Activated CD8-positive, alpha-beta memory T cell treated with anti-CD3 and anti-CD28 coated beads, Interleukin-2, amount 10 ng/mL, durations not matched to agents 7 days and 5 days (primary cell): Measurements from ENCODE around the gene GREB1L. TPM values are rescaled to one million over a fixed set of nuclear protein-coding genes. Genes with fewer than 3 reads are reported as not detected.
"Not testable (repeated sequence)": the region's sequence is repeated elsewhere in the genome, so short reads cannot be mapped to it uniquely, and the experiment has no call there.

Experiments
- ATAC-seq: fragments of 150-1000 bp; cut with Tn5 transposase; one replicate; pipeline ENCODE4 v1.10.0; 2021; ENCODE audit warnings: moderate library complexity
- CTCF ChIA-PET: fragments of 350-600 bp; sonication (Branson Sonifier 250); formaldehyde crosslinking; loops from one replicate; lab custom pipeline; 2021; ENCODE audit warnings: antibody characterized with exemption; lab: Charles Lee
- DNase-seq: peaks from one replicate; pipeline ENCODE4 v3.0.0-alpha.2; 2020
- H3K27ac Mint-ChIP-seq: one replicate; pipeline ENCODE4 v1.8.0; 2021; ENCODE audit warnings: mild to moderate bottlenecking, mixed read lengths
- H3K27me3 Mint-ChIP-seq: one replicate; pipeline ENCODE4 v1.8.0; 2021; ENCODE audit warnings: mixed read lengths
- H3K36me3 Mint-ChIP-seq: one replicate; pipeline ENCODE4 v1.8.0; 2021; ENCODE audit warnings: mild to moderate bottlenecking, mixed read lengths
- H3K4me1 Mint-ChIP-seq: one replicate; pipeline ENCODE4 v1.8.0; 2021; ENCODE audit warnings: mixed read lengths
- H3K4me3 Mint-ChIP-seq: one replicate; pipeline ENCODE4 v1.8.0; 2021; ENCODE audit warnings: mild to moderate bottlenecking, moderate library complexity, mixed read lengths
- H3K9me3 Mint-ChIP-seq: one replicate; pipeline ENCODE4 v1.8.0; 2022; ENCODE audit warnings: low read depth, mixed read lengths
- total RNA-seq, 2 experiments: library from RNA; stranded (reverse); gene quantifications; one replicate each; pipeline ENCODE4 v1.2.3, GENCODE V29; 2021

Gene GREB1L
- total RNA-seq, 2 experiments from 2014 or later, result not detected

- Mint-ChIP-seq H3K36me3 (no peaks in the 10 kb centered on the region), H3K4me3 (no peak overlapping the region), H3K9me3 (no peaks in the 10 kb centered on the region), H3K27me3 (peaks cover 2% of the 10 kb centered on the region), H3K27ac (no peak overlapping the region), H3K4me1 (no peaks in the 10 kb centered on the region)
- CTCF ChIA-PET, result no interaction called here
- ATAC-seq, result no peak
- no peak for DNase-seq
These were observed 58.8 kb downstream of the GREB1L start for GRCh38 chr18:21300908-21301200.

DNA sequence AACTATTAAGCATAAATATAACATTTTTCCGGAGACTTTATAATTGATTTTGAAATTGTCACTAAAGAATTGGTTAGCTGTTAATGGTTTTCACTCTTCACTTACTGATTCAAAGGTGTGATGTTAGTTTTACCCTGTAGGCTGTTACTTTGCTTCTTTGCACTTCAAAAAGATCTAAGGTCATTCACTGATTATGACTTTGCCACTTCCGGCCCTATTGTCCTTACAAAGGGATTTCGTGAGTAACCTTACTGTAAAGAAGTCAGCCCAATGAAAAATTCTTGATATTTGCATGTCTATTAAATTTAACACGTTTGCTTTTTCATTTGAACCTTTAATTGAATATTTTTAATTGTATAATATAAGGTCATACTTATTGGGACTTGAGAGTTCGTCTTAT, 61.4 kb downstream of the GREB1L start:
- Mint-ChIP-seq H3K4me3 (no peak overlapping the region), H3K9me3 (no peaks in the 10 kb centered on the region), H3K27ac (no peak overlapping the region), H3K27me3 (peaks cover 6% of the 10 kb centered on the region), H3K4me1 (no peaks in the 10 kb centered on the region), H3K36me3 (no peaks in the 10 kb centered on the region)
- no peak for ATAC-seq
- DNase-seq, result no peak
- CTCF ChIA-PET, result no interaction called here

DNA sequence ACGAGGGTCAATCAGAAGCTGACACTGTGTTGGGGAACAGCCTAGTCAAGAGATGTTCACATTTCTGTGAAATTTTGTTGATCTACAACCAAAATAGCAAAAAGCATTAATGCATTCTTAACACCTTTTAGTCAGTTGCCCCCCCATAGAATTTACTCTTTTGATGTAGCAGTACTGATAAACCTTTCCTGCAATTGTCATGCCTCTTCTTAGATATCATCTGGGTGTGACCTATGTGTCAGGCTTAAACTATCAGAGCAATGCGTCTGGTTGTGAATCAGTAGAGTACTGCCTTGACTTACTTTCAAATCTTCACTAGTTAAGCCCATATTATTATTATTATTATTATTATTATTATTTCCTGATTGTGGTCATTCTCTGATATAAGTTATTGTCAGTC, 61.9 kb downstream of the GREB1L start:
- CTCF ChIA-PET, result no interaction called here
- DNase-seq (no peak), ATAC-seq (no peak)
- Mint-ChIP-seq H3K36me3 (no peaks in the 10 kb centered on the region), H3K4me1 (no peaks in the 10 kb centered on the region), H3K27ac (no peak overlapping the region), H3K9me3 (no peaks in the 10 kb centered on the region), H3K27me3 (peaks cover 6% of the 10 kb centered on the region), H3K4me3 (no peak overlapping the region)

- H3K4me3 Mint-ChIP-seq, result no peak overlapping the region
- ATAC-seq (no peak), DNase-seq (no peak)
- CTCF ChIA-PET, result no interaction called here
- no peaks in the 10 kb centered on the region for H3K4me1 Mint-ChIP-seq
- no peaks in the 10 kb centered on the region for H3K36me3 Mint-ChIP-seq
- no peak overlapping the region for H3K27ac Mint-ChIP-seq
- no peaks in the 10 kb centered on the region for H3K9me3 Mint-ChIP-seq
- peaks cover 3% of the 10 kb centered on the region for H3K27me3 Mint-ChIP-seq
These were observed 63.6 kb downstream of the GREB1L start for GRCh38 chr18:21305621-21306020.

DNA sequence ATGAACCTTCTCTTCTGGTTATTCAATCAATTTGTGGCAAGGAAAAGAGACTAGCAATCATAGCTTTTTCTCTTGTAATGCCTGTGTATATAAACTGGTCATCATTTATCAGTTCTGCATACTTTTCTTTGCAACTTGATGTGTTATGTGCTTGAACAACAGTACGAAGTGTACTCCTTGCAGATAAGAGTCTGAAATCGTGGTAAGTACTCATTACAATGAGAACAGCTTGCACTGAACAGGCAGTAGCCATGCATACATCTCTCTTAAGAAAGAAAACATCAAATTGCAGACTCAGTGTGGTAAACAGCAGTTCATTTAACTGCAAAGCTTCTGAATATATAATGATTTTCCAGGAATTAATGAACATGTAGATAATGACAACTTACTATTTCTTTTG, 64.3 kb downstream of the GREB1L start:
- CTCF ChIA-PET, result no interaction called here
- Mint-ChIP-seq H3K27ac (no peak overlapping the region), H3K27me3 (peaks cover 3% of the 10 kb centered on the region), H3K4me1 (no peaks in the 10 kb centered on the region), H3K4me3 (no peak overlapping the region), H3K36me3 (no peaks in the 10 kb centered on the region), H3K9me3 (no peaks in the 10 kb centered on the region)
- no peak for DNase-seq
- no peak for ATAC-seq

GRCh38 chr18:21307578-21307977, 65.5 kb downstream of the GREB1L start:
- Mint-ChIP-seq H3K9me3 (no peaks in the 10 kb centered on the region), H3K27ac (no peak overlapping the region), H3K4me1 (no peaks in the 10 kb centered on the region), H3K36me3 (no peaks in the 10 kb centered on the region), H3K4me3 (no peak overlapping the region), H3K27me3 (peaks cover 3% of the 10 kb centered on the region)
- ATAC-seq (no peak), DNase-seq (no peak)
- CTCF ChIA-PET, result no interaction called here

DNA sequence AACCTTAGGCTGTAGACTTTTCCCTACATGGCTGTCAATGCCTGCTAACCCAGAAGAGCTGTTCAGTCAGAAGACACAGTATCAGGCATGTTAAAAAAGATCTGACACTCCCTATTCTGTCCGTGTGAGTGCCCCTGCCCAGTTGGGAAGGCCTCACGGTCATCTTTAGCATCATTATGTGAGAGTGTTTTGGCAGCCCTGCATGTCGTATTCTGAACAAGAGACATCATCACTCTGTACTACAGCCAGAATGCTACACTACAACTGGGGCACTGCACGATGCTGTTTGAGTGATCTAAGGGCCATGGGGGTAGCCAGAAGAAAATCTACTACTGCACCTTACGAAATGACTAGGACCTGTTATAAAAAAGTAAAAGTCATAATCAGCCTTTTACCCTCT, 67.2 kb downstream of the GREB1L start:
- Mint-ChIP-seq H3K9me3 (no peaks in the 10 kb centered on the region), H3K4me3 (no peak overlapping the region), H3K27ac (no peak overlapping the region), H3K27me3 (peaks cover 10% of the 10 kb centered on the region), H3K36me3 (no peaks in the 10 kb centered on the region), H3K4me1 (no peaks in the 10 kb centered on the region)
- CTCF ChIA-PET, result no interaction called here
- no peak for DNase-seq
- ATAC-seq, result no peak

DNA sequence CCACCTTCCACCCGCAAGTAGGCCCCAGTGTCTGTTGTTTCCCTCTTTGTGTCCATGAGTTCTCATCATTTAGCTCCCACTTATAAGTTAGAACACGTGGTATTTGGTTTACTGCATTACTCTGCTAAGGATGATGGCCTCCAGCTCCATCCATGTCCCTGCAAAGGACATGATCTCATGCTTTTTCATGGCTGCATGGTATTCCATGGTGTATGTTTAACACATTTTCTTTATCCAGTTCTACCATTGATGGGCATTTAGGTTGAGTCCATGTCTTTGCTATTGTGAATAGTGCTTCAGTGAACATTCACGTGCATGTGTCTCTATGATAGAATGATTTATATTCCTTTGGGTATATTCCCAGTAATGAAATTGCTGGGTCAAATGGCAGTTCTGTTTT, 69.9 kb downstream of the GREB1L start:
- H3K4me1 Mint-ChIP-seq, H3K27me3 Mint-ChIP-seq, H3K27ac Mint-ChIP-seq, H3K4me3 Mint-ChIP-seq, CTCF ChIA-PET, H3K9me3 Mint-ChIP-seq, ATAC-seq, H3K36me3 Mint-ChIP-seq, DNase-seq: not testable (repeated sequence)

DNA sequence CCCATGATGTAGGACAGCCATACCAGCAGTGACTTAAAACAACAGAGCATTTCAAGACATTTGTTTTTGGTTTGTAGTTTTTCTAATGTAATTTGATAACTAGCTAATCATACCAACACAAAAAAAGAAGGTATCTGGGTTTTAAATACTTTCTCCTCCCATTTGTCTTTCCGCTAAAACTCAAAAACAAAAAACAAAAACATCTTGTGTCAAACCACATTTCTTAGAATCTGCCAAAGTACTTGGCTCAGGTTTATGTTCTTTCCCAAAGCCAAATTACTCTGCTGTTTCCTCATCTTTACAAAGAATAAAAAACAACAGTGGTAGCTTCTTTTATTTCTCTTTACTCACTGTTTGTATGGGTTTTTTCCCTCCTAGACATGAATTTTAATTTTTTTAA, 71.5 kb downstream of the GREB1L start:
- Mint-ChIP-seq H3K36me3 (no peaks in the 10 kb centered on the region), H3K4me1 (no peaks in the 10 kb centered on the region), H3K9me3 (no peaks in the 10 kb centered on the region), H3K27me3 (peaks cover 8% of the 10 kb centered on the region), H3K27ac (no peak overlapping the region), H3K4me3 (no peak overlapping the region)
- CTCF ChIA-PET, result no interaction called here
- DNase-seq (no peak), ATAC-seq (no peak)

DNA sequence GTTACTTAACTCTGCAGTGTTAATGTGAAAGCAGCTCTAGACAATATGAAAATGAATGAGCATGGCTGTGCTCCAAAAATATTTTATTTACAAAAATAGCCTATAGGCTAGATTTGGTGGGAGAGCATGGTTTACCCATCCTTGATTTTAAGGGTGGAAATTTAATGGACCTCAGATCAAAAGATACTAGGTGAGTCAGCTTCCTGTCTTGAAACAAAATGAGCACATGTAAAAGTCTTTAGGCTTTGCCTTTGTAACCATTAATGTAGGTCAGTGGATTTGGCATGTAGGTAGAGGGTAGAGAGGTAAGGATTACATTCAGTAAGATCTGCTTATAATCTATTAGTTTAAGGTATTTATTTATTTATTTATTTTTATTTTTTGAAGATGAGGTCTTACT, 72.7 kb downstream of the GREB1L start:
- Mint-ChIP-seq H3K4me1 (no peaks in the 10 kb centered on the region), H3K27me3 (peaks cover 8% of the 10 kb centered on the region), H3K27ac (no peak overlapping the region), H3K9me3 (no peaks in the 10 kb centered on the region), H3K4me3 (no peak overlapping the region), H3K36me3 (no peaks in the 10 kb centered on the region)
- CTCF ChIA-PET, result no interaction called here
- DNase-seq (no peak), ATAC-seq (no peak)

DNA sequence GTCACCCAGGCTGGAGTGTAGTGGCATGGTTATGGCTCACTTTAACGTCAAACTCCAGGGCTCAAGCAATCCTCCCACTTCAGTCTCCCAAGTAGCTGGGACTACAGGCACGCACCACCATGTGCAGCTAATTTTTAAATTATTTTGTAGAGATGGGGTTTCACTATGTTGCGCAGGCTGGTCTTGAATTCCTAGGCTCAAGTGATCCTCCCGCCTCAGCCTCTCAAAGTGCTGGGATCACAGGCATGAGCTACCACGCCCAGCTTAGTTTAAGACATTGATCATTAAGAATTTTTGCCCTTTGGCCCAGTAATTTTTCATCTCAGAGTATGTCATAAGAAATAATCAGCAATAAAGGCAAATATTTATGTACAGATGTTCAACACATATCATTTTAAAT, 73.1 kb downstream of the GREB1L start:
- H3K27ac Mint-ChIP-seq, ATAC-seq, H3K27me3 Mint-ChIP-seq, CTCF ChIA-PET, H3K9me3 Mint-ChIP-seq, H3K36me3 Mint-ChIP-seq, DNase-seq, H3K4me1 Mint-ChIP-seq, H3K4me3 Mint-ChIP-seq: not testable (repeated sequence)

DNA sequence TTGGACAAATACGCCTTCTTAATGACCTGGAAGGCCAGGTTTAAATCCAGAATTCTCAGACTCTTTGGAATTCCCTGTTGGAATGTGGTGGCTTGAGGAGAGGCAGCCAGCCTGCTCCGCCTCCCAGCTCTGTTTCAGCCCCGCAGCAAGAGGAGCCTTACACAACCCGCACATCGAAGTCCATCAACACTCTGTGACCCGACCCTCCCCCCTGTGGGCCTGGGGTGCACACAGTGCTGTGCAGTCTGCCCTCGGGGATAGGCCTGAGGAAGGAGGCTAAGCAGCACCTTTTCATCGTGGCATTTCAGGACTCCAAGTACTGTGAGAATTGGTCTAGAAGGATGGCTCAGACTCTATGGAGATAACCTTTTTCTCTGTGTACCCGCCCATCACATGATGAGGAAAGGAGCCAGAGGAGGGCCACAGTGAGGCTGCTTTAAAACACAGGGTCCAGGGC, 73.7 kb downstream of the GREB1L start:
- Mint-ChIP-seq H3K27ac (no peak overlapping the region), H3K4me3 (no peak overlapping the region), H3K27me3 (peaks cover 8% of the 10 kb centered on the region), H3K36me3 (no peaks in the 10 kb centered on the region), H3K4me1 (no peaks in the 10 kb centered on the region), H3K9me3 (no peaks in the 10 kb centered on the region)
- CTCF ChIA-PET, result no interaction called here
- no peak for ATAC-seq
- no peak for DNase-seq

DNA sequence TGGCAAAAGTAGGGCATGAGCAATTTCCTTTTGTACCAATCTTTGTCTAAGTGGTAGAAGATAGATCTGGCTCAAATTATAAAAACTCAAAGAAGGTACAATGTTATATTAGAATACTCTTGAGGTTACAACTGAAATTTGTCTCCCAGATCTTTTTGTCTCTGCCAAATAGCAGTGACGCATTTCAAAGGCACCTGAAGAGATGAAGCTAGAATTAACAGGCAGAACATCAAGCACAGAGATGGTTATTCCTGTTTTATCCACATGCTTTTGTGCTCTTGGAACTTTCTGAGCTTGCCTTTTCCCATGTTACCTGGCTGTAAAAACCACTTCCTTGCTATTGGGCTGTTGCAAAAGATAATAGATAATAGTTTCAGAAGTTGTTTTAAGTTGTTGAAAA, 74.3 kb downstream of the GREB1L start:
- Mint-ChIP-seq H3K36me3 (no peaks in the 10 kb centered on the region), H3K9me3 (no peaks in the 10 kb centered on the region), H3K27me3 (peaks cover 8% of the 10 kb centered on the region), H3K4me3 (no peak overlapping the region), H3K27ac (no peak overlapping the region), H3K4me1 (no peaks in the 10 kb centered on the region)
- ATAC-seq (no peak), DNase-seq (no peak)
- CTCF ChIA-PET, result no interaction called here

DNA sequence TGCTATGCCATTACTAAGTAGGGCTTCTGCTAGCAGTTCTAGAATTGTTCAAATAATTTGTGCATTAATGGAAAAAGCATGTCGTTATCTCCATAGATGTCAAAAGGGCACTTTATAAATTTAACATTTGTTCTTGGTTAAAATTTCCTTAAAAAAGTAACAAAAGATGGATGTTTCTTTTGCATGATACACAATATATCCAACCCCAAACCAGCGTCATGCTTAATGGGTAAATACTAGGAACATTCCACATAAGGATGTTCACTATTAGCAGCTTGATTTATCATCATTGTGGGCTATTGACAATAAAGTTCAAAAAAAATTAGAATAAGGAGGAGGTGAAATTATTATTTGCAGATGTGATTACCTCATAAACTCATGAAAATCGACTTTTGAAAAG, 79.7 kb downstream of the GREB1L start:
- ATAC-seq (no peak), DNase-seq (no peak)
- Mint-ChIP-seq H3K9me3 (no peaks in the 10 kb centered on the region), H3K36me3 (no peaks in the 10 kb centered on the region), H3K27ac (no peak overlapping the region), H3K27me3 (peaks cover 4% of the 10 kb centered on the region), H3K4me1 (no peaks in the 10 kb centered on the region), H3K4me3 (no peak overlapping the region)
- CTCF ChIA-PET, result no interaction called here

- DNase-seq, result no peak
- ATAC-seq, result no peak
- Mint-ChIP-seq H3K4me3 (no peak overlapping the region), H3K9me3 (no peaks in the 10 kb centered on the region), H3K36me3 (no peaks in the 10 kb centered on the region), H3K27me3 (peaks cover 8% of the 10 kb centered on the region), H3K4me1 (no peaks in the 10 kb centered on the region), H3K27ac (no peak overlapping the region)
- CTCF ChIA-PET, result no interaction called here
These were observed 85.1 kb downstream of the GREB1L start for GRCh38 chr18:21327101-21327500.
